Left lung (tissue), 10 donors: Measurements from ENCODE around the gene TTC9C. TPM values are rescaled to one million over a fixed set of nuclear protein-coding genes. Genes with fewer than 3 reads are reported as not detected.
"Not testable (repeated sequence)": the region's sequence is repeated elsewhere in the genome, so short reads cannot be mapped to it uniquely, and the experiment has no call there.

Experiments
- ATAC-seq: fragments of 200-7000 bp; cut with Tn5 transposase; one replicate; pipeline ENCODE4 v1.9.1; 2020; ENCODE audit warnings: moderate library complexity
- DNase-seq, 4 donors: peaks; one replicate each; pipeline ENCODE4 v3.0.0-alpha.2; 2013 to 2020
- H3K27ac ChIP-seq, 2 donors: fragments of 200-600 bp; sonication (generic) in 1 of 2; one replicate each; pipeline versions ENCODE4 v1.5.0 to v1.8.0; 2020 to 2021
- H3K27me3 ChIP-seq, 2 donors: fragments of 200-600 bp; sonication (generic) in 1 of 2; one replicate each; pipeline versions ENCODE4 v1.5.0 to v1.8.0; 2020 to 2021
- H3K36me3 ChIP-seq, 2 donors: fragments of 200-600 bp; sonication (generic) in 1 of 2; one replicate each; pipeline versions ENCODE4 v1.5.0 to v1.8.0; 2020 to 2021
- H3K4me1 ChIP-seq, 2 donors: fragments of 200-600 bp; one replicate each; pipeline ENCODE4 v1.8.0; 2021
- H3K4me3 ChIP-seq, 2 donors: fragments of 200-600 bp; sonication (generic) in 1 of 2; one replicate each; pipeline versions ENCODE4 v1.5.0 to v1.8.0; 2020 to 2021; ENCODE audit warnings: mild to moderate bottlenecking in 1 of 2
- H3K9me3 ChIP-seq, 2 donors: fragments of 200-600 bp; sonication (generic) in 1 of 2; one replicate each; pipeline versions ENCODE4 v1.5.0 to v1.8.0; 2020 to 2021
- intact Hi-C, 2 donors: fragments of 100-400 bp; cut with DNase I; formaldehyde crosslinking; loops; one replicate each; pipeline versions ENCODE4 v1.11.2 to v1.14.2; 2022
- polyA plus RNA-seq, 6 donors: library from polyadenylated mRNA; unstranded; fragments of 120-200 nt; gene quantifications; one replicate each; pipeline ENCODE4 v1.2.1, GENCODE V29; 2013; ENCODE audit not compliant: insufficient read length in 6 of 6
- total RNA-seq, 2 donors: library from RNA; stranded (reverse); fragmentation: NEBNext Ultra II Directional; extraction: Animal tissue kit (Norgen Biotek cat#: 25700); gene quantifications; one replicate each; pipeline ENCODE4 v1.2.1, GENCODE V29; 2021
- TF ChIP-seq, protein P1 (sequence below), 2 donors: fragments of 200-600 bp; sonication (generic) in 1 of 2; IDR thresholded peaks; one replicate each; pipeline versions ENCODE4 v1.5.0 to v1.8.0; 2021; ENCODE audit warnings: antibody characterized with exemption in 2 of 2
- donor health status: DM: no; HTN: yes; CAD: no.
- donor health status: DM: no; HTN: no; CAD: no.

The TTC9C gene
- total and polyA plus RNA-seq, 8 donors: 32.2 to 43.4 (median 38.7) TPM

DNA sequence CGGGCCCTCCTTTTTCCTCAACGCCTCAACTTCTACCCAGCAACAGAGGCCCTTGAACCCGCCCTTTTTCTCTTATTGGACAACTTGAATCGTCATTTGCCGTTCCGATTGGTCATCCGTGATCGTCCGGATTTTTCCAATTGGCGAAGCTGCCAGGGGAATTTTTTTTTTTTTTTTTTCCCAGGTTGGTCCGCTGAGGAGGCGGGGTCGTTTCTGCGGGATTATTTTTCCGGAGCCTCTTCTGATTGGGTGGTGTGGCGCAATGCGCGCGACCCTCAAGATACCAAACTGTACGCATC lies 465 bp upstream of the TTC9C start:
- DNase-seq: peak in 3 of 4 donors; percentile 88 to 100 (median 97)
- Histone ChIP-seq H3K36me3 (peaks cover 5 to 26% of the 10 kb centered on the region in 2 donors), H3K27ac (peak overlapping the region; percentile 94 to 98), H3K4me1 (peaks cover 28 to 63% of the 10 kb centered on the region in 2 donors), H3K27me3 (no peaks in the 10 kb centered on the region), H3K9me3 (no peaks in the 10 kb centered on the region), H3K4me3 (peak overlapping the region; percentile 95 to 96)
- ATAC-seq: peak; percentile 77
- intact Hi-C loops: no loop called here
- TF ChIP-seq, protein P1, sequence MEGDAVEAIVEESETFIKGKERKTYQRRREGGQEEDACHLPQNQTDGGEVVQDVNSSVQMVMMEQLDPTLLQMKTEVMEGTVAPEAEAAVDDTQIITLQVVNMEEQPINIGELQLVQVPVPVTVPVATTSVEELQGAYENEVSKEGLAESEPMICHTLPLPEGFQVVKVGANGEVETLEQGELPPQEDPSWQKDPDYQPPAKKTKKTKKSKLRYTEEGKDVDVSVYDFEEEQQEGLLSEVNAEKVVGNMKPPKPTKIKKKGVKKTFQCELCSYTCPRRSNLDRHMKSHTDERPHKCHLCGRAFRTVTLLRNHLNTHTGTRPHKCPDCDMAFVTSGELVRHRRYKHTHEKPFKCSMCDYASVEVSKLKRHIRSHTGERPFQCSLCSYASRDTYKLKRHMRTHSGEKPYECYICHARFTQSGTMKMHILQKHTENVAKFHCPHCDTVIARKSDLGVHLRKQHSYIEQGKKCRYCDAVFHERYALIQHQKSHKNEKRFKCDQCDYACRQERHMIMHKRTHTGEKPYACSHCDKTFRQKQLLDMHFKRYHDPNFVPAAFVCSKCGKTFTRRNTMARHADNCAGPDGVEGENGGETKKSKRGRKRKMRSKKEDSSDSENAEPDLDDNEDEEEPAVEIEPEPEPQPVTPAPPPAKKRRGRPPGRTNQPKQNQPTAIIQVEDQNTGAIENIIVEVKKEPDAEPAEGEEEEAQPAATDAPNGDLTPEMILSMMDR (IDR thresholded peaks at IDR 0.05): no peak

DNA sequence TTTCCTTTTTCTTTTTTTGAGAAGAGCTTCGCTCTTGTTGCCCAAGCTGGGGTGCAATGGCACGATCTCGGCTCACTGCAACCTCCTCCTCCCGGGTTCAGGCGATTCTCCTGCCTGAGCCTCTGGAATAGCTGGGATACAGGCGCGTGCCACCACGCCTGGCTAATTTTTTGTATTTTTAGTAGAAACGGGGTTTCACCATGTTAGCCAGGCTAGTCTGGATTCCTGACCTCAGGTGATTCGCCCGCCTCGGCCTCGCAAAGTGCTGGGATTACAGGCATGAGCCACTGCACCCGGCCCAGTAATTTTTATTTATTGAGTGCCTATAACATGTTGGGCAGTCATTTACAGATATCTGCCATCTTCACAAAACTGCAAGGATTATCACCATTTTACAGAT lies 1.8 kb downstream of the TTC9C start:
- peak overlapping the region in 1 of 2 donors; percentile 95 for H3K4me3 ChIP-seq
- H3K9me3 ChIP-seq, DNase-seq, ATAC-seq, H3K27me3 ChIP-seq, intact Hi-C loops: not testable (repeated sequence)
- peaks cover 17 to 44% of the 10 kb centered on the region in 2 donors for H3K4me1 ChIP-seq
- peaks cover 0 to 35% of the 10 kb centered on the region in 2 donors for H3K36me3 ChIP-seq
- H3K27ac ChIP-seq: peak overlapping the region in 1 of 2 donors; percentile 94

DNA sequence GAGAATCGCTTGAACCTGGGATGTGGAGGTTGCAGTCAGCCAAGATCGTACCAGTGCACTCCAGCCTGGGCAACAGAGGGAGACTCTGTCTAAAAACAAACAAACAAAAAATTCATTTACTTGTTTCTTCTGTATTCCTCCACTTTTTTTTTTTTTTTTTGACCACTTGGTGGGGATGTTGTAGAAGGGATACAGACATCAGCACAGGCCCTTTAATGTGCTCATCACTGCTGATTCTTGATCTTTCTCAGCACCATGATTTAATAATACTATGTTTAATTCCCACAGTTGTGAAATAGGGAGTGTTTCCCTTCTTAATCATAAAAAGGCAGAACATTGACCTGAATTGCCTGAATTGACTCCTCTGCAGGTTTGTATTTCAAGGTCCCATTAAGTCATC lies 4.5 kb downstream of the TTC9C start:
- Histone ChIP-seq H3K36me3 (peaks cover 0 to 63% of the 10 kb centered on the region in 2 donors), H3K4me1 (peaks cover 13 to 36% of the 10 kb centered on the region in 2 donors), H3K27me3 (no peaks in the 10 kb centered on the region), H3K4me3 (no peak overlapping the region), H3K27ac (no peak overlapping the region), H3K9me3 (no peaks in the 10 kb centered on the region)
- intact Hi-C loops: no loop called here
- no peak for ATAC-seq
- TF ChIP-seq, protein P1 (IDR thresholded peaks at IDR 0.05): no peak
- no peak for DNase-seq

DNA sequence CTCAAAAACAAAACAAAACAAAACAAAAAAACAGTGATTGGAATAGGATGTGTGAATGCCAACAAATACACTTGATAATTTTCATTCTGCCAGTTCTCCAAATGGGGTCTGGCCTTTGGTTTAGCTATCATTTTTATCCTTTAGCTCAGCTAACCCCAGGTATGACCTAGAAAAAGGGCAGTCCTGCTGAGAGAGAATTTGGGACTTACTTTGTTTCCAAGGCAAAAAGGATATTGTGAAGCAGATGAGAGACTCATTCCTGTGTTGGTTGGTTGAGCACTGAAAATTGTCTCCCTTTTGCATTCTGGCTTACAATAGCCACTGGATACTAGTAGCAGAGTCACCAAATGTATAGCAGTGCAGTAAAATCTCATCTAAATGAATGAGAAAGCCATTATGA lies 8.9 kb downstream of the TTC9C start:
- Histone ChIP-seq H3K27ac (no peak overlapping the region), H3K4me1 (peaks cover 0 to 8% of the 10 kb centered on the region in 2 donors), H3K4me3 (no peak overlapping the region), H3K9me3 (no peaks in the 10 kb centered on the region), H3K27me3 (no peaks in the 10 kb centered on the region), H3K36me3 (peaks cover 0 to 93% of the 10 kb centered on the region in 2 donors)
- TF ChIP-seq, protein P1 (IDR thresholded peaks at IDR 0.05): no peak
- ATAC-seq (no peak), DNase-seq (no peak)
- intact Hi-C loops: no loop called here

DNA sequence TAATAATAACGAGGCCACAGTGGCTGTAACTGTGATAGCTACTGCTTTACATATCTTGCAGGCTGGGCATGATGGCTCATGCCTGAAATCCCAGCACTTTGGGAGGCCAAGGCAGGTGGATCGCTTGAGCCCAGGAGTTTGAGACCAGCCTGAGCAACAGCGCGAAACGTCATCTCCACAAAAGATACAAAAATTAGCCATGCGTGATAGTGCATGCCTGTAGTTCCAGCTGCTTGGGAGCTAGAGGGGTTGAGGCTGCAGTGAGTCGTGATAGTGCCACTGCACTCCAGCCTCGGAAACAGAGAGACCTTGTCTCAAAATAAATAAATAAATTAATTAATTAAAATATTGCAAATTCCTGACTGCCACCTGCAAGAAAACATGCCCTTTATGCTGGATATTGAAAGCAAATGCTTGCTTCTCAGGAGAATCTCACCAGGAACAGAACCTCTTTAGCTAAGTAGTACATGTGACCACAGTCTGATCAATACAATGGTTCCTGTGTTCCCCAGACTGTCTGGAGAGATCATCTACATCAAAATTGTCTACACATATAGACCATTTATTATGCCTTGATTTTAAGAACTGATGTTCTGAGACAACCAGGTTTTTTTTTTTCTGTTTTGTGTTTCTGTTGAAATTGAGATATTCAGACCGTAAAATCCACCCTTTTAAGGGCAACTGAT lies 19.3 kb downstream of the TTC9C start:
- intact Hi-C loops: no loop called here
- H3K27me3 ChIP-seq: no peaks in the 10 kb centered on the region
- no peak overlapping the region for H3K27ac ChIP-seq
- peaks cover 0 to 12% of the 10 kb centered on the region in 2 donors for H3K36me3 ChIP-seq
- TF ChIP-seq, protein P1 (IDR thresholded peaks at IDR 0.05): no peak
- H3K9me3 ChIP-seq: no peaks in the 10 kb centered on the region
- no peak for ATAC-seq
- DNase-seq: no peak
- H3K4me1 ChIP-seq: peaks cover 2 to 9% of the 10 kb centered on the region in 2 donors
- no peak overlapping the region for H3K4me3 ChIP-seq

DNA sequence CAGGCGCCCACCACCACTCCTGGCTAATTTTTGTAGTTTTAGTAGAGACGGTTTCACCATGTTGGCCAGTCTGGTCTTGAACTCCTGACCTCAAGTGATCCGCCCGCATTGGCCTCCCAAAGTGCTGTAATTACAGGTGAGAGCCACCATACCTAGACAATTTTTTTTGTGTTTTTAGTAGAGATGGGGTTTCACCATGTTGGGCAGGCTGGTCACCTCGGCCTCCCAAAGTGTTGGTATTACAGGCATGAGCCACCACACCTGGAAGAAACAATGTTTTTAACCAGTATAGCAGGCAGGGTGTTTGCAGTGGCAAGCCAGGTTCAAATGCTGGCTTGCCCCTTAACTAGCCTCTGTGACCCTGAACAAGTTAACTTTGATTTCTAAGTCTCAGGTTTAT lies 21.6 kb downstream of the TTC9C start:
- peaks cover 9 to 26% of the 10 kb centered on the region in 2 donors for H3K4me1 ChIP-seq
- ATAC-seq, DNase-seq, H3K27me3 ChIP-seq, H3K27ac ChIP-seq, H3K4me3 ChIP-seq, intact Hi-C loops, H3K9me3 ChIP-seq: not testable (repeated sequence)
- H3K36me3 ChIP-seq: peaks cover 0 to 13% of the 10 kb centered on the region in 2 donors
